NCI-H2196 (cell line): ENCODE measurements around the gene FAM20B.

Experiments
- DNase-seq: peaks from one replicate; lab custom pipeline; 2025; ENCODE audit not compliant: unreplicated experiment; lab: John Stamatoyannopoulos, UW

FAM20B gene

DNA sequence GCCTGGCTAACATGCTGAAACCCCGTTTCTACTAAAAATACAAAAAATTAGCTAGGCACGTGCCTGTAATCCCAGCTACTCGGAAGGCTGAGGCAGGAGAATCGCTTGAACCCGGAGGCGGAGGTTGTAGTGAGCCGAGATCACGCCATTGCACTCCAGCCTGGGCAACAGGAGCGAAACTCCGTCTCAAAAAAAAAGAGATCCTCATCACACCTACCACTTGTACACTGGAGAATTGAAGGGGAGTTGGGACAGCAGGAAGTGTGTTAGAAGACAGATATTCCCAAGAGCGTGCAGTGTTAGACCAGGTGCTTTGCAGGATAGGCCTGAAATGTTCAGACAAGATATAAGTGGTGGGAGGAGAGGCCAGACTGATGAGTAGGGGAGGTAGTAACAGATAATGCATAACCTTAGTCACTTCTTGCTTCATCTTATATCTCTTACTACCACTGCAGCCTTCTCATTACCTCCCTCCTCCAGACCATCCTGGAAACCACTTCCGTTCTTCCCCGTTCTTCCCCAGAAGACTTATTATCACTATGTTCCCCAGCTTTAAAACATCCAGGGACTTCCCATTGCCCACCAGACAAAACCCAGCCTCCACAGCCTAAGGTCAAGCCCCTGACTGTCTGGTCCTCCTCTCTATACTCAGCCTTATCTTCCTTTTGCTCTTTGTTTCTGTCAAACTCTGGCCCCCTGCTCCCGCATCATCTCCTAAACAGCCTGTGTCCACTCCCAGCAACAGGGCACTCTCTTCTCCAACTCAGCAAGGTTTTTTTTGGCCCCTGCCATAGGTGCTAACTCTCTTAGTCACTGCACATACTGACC lies 21.3 kb downstream of the FAM20B start:
- DNase-seq = no peak

DNA sequence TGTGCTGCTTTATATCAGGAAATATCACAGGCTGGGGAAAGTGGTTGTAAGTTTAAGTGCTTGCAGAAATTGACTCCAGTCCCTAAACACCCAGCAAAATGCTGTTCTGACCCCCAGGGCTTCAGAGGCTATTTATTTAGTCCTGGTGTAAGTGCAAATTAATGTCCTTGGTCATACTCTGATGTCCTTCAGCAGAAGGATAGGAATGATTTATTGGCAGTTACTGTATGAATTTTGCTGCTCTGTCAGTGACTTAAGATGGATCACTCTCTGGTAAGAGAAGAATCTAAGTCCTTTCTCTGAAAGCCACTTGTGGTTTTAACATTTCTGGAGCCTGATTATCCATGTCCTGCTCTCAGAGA lies 21.9 kb downstream of the FAM20B start:
- DNase-seq = no peak

DNA sequence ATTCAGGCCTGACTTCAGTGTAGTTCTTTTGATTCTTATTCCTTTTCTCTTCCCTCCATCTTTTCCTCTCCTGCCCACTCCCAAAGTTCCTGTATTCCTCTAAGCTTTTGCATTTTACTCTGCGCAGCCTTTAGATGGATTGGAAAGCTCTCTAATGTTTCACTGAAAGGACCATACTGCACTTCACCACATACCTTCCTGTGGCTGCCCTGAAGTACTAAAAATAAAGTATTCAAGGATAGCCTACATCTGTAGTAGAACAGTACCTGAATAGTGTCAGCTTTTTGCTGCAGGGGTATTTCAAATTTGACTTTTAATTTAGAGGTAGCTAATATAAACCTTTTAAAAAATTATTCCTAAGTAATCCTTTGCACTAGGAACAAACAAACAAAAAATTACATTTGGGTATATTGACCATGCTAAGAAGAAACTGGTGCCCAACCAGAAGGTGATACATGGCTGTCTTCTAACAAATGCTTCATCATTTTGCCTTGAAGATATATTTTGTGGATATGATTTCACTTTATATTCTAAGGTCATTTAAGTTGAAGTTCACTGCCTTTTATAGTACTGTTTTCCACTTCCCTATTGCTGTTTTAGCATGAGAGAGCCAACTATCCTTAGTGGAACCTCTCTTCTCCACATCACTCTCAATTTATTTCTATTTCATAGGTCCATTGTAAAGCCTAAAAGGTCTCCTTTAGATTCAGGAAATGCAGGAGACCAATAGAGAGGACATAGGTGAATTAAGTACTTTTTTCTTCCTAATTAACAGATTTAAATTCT lies 22.8 kb downstream of the FAM20B start:
- DNase-seq = no peak

DNA sequence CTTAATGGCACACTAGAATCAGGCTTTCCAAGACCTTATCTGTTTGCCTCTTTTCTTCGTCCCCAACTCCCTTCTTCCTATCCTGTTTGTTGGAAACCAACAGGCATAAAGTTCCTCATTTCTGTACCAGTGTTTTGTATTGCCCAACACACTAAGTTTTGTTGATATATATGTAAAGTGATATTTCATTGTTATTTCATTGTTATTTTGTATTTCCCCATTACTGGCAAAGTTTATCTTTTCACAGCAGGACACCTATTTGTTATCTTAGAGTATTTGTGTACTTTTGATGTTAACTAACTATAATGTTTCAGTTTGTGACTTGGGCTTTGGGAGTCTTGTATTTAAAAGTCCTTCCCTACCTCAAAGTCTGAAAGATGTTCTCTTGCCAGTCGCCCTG lies 27.1 kb downstream of the FAM20B start:
- DNase-seq = no peak

DNA sequence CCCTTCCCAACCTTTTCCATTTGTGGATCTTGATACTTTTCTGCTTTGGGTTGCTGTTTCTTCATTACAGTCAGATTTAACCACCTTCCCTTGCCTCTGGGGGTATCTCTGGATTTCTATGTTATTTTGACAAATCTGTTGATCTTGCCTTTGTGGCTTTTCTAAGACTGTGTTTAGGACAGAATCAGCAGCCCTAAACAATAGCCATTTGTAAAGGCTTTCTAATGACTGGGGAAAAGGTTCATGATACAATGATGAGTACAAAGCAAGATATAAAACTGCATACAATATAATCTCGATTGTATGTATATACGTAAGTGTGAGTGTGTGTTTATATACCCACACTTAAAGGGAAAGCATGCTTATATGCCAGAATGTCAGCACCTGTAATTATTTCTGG lies 27.8 kb downstream of the FAM20B start:
- DNase-seq = no peak

DNA sequence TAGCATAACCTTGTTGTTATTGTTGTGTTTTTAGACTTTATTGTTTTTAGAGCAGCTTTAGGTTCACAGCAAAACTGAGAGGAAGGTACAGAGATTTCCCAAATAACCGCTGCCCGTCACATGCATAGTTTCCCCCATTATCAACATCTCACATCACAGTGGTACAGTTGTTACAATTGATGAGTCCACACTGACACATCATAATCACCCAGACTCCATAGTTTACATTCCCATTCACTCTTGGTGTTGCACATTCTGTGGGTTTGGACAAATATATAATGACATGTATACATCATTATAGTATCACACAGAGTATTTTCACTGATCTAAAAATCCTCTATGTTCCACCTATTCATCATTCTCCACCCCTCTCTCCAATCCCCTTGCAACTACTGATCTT lies 30.2 kb downstream of the FAM20B start:
- DNase-seq = no peak

DNA sequence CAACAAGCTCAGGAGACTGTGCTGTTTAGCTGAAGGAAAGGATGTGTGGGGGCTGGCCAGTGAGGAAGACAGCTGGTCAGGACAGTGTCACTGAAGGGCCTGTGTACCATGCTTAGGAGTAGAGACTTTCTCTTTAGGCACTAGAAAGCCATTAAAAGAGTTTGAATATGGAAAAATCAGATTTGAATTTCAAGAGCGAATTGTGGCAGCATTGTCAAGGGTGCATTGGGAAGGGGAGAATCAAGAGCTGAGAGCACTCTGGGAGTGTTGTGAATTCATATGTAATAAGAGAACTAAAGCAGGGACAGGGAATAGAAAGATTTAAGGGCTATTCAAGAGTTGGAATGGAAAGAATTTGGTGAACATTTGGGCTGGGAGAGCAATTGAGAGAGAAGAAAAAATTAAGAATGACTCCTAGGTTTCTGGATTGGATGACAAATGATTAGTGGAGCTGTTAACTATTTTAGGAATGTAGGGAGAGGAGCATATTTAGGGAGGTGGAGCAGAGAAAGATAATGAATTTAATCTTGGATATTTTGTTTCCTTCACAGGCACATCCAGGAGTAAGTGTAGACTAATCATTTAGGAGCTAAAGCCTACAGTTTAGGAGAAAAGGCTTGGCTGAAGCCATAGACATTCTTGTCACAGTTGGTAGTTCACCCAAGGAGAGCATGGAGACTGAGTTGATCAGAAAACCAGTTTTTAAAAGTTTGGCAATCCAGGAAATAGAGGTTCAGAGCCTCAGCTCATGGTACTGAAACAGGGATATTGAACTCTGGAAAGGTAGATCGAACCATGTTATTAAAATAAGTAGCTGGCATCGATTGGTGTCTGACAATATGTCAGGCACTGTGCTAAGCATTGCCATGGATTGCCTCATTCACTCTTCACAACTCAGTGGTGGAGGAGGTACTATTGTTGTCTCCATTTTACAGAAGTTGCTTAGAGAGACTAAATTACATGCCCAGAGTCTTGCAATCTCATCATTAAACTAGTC lies 33.1 kb downstream of the FAM20B start:
- DNase-seq = no peak

DNA sequence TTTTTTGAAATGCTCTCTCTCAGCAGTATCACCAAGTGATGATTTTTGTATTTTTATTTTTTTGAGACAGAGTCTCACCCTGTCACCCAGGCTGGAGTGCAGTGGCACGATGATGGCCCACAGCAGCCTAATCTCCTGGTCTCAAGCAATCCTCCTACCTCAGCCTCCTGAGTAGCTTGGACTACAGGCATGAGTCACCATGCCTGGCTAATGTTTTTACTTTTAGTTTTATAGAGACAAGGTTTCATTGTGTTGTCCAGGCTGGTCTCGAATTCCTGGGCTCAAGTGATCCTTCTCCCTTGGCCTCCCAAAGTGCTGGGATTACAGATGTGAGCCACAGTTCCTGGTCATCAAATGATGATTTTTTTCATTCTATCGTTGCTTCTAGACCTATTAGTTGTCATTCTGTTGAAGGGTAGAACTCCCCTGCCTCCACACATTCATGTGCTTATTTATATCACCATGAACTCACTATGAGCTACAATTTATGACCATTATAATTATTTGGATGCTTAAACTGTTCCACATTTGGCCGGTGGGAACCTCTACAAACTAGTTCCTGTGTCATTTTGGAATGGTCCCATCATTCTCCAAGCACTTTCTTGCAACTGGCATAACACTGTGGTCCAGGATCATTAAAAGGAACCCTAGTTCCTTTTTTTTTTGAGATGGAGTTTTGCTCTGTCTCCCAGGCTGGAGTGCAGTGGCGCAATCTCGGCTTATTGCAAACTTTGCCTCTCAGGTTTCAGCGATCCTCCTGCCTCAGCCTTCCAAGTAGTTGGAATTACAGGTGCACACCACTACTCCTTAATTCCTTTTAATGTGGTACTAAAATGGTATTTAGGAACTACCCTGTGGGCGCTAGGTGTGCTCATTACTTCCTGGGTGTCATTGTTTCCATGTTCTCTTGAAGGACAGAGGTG lies 35.9 kb downstream of the FAM20B start:
- no peak for DNase-seq

DNA sequence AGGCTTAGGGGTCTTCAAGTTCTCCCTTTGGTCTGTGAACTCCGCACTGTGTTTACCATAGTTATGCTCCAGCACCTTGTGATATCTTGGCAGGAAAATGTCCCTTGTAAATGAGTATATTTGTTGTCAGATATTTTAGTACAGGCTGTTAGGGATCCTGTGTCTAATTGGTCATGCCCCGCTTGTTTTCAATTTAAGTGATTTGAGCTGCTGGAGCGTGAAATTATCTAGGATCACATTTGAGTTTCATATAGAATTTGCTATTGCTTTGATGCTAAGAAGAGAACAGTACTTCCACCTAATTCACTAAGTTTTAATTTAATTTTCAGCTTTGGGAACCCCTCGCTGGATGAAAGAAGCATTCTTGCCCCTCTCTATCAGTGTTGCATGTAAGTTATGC lies 40.8 kb downstream of the FAM20B start:
- no peak for DNase-seq

DNA sequence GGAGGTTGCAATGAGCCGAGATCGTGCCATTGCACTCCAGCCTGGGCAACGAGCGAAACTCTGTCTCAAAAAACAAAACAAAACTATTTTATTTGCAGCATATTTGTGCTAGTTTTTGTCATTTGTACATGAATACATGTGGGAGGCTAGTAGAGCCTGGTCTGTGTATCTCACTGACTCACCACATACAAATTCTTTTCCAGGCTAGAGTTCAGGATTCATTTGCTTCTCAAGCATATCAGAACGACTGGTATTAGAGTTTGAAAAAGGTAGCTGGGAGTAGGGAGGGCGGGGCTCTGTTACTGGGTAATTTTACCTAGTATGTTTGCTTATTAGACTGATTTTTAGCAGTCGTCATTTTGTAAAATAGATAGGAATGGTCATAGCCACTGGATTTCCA lies 51.7 kb downstream of the FAM20B start:
- DNase-seq = no peak

DNA sequence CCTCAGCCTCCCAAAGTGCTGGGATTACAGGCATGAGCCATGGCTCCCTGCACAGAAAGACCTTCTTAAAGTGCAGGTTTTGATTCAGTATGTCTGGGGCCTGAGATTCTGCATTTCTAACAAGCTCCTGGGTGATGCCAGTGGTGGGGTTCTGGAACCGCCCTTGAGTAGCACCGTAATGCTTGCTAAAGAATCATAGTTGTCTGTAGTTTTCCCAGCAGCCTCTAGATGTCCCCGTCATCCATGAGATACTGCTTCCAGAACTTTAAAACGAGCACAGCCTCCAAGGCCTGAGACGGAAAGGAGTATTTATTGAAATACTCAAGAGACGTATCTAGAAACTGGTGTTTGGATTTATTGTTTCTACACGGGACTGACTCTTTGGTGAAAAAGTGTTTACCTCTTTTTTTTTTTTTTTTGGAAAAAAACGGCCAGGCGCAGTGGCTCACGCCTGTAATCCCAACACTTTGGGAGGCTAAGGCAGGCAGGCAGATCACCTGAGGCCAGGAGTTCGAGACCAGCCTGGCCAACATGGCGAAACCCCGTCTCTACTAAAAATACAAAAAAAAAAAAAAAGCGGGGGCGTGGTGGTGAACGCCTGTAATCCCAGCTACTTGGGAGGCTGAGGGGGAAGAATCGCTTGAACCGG lies 53.5 kb downstream of the FAM20B start:
- peak; percentile 73 for DNase-seq

DNA sequence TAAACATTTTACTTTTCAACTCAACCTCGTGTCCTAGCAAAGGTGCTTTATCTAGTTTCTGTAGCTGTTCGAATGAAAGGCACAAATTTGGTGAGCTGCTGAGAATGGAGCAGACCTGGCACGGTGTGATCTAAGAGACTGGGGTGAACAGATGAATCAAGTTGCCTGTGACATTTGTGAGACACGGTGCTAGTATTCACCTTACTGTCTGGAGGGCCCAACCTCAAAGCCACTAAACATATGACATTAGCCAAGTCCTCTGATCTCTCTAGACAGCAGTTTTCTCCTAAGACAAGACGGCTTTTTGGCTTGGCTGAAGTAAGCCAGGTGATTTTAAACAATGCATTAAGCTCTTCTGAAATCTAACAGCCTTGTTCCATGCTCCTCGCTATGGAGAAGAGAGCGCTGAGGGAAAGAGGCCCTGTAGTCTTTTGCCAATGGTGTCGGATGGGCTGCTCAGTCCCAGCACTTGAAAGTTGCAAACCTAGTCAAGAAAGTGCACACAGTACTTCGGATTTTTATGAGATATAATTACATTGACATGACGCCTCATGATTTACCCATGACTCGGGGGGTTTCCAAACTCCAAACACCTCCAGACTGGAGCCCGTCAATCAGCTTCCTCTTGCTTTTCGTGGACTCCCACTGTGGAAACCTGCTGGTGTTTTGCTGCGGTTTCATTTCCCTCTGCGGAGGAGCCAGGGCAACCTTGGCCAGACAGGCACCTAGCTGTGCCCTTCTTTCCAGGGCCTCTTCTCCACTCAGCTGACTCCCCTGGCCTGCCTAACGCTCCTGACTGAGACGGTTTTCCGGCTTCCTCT lies 55.4 kb downstream of the FAM20B start:
- DNase-seq = no peak

DNA sequence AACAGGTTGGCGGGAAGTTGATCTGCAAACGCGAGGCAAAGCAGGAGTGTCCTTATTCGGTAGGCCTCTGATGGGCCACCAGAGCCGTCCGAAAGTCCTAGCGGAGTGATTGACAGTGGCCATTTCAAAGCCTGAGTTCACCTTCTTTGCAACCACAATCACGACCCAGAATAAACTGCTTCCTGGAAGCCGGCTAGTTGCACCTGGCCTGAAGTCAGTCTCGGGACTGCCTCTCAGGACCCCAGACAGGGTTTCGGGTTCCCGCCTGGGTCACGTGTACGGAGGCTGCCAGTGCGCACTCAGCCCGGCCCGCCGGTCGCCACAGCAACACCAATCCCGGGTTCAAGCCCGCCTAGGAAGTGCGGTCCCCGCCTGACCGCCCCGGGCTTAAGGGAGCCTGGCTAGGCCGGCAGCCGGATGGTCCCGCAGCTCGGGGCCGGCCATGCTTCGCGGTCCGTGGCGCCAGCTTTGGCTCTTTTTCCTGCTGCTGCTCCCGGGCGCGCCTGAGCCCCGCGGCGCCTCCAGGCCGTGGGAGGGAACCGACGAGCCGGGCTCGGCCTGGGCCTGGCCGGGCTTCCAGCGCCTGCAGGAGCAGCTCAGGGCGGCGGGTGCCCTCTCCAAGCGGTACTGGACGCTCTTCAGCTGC lies 56.1 kb downstream of the FAM20B start, which contains the start of gene TOR3A:
TOR3A (plus strand) TSS at position 384 of the 646 bp plus-strand sequence; CDS start at position 443, 59 bp downstream.
- DNase-seq = peak; percentile 90

DNA sequence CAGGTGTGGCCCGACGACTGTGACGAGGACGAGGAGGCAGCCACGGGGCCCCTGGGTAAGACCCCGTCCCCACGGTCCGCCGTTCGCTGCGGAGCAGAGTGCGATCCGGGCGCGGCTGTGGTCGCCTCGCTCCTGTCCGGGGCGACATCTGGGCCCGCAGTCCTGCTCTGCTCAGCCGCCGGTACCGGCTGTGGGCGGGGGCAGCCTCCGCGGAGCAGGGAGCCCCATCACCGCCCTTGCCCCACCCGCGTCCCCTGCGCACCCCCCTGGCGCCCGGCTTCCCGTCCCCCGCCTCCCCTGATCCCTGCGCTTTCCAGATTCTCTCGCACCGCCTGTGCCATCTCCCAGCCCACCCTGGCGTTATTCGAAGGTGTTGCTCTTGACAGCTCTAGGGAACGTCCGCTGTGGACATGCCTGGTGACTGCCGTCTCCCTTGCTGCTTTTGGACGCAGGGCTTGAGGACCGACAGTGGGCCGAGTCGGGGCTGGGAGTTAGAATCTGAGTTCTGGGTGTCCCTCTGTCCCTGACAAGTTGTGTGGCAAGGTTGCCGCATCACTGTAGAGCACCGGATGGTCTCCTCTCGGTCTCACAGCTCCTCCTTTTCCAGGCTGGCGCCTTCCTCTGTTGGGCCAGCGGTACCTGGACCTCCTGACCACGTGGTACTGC lies 56.8 kb downstream of the FAM20B start:
- peak; percentile 26 for DNase-seq

DNA sequence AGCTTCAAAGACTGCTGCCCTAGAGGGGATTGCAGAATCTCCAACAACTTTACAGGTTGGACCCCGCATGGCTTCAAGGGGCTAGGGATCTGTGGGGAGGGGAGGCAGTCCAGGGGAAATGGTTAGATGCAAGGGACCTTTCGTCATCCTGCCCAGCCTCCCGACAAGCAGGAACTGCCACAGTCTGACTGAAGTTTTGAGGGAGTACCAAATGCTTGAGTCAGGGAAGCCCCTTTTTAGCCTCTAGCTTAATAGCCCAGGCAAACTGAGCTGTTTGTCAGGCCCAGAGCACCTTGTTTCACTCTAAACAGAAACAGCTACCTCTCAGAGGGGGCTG lies 57.3 kb downstream of the FAM20B start:
- DNase-seq = no peak

DNA sequence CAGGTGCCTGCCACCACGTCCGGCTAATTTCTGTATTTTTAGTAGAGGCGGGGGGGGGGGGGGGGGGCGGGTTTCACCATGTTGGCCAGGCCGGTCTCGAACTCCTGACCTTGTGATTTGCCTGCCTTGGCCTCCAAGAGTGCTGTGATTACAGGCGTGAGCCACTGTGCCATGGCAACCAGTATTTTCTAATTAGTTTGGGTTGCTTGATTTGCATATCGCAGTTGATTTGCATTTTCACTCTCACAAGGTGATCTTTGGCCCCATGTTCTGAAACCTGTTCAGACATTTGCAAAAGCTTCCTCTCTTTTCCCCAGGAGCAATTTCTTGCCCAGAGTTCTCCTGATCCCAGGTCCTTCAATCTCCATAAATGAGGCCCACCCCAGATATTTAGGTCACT lies 57.8 kb downstream of the FAM20B start:
- no peak for DNase-seq

DNA sequence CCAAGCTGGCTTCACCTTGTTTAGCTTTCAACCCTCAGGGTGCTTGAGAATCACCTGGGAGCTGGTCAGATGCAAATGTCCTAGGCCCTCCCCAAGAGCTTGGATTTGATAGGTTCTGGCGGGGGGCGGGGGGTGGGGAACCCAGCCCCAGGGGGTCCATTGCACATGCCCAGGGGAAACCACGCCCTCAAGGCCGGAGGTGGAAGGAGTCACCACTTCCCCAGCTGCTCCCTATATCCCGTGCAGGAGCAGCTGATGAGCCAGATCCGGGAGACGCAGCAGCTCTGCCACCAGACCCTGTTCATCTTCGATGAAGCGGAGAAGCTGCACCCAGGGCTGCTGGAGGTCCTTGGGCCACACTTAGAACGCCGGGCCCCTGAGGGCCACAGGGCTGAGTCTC lies 62.0 kb downstream of the FAM20B start:
- DNase-seq = no peak
